GM10847 (cell line): ENCODE data around the gene FEV.

Experiments
- POLR2A ChIP-seq: IDR thresholded peaks from 2 replicates; pipeline ENCODE4 v1.6.1; 2011; ENCODE audit not compliant: insufficient read length; ENCODE audit errors: extremely low read depth

Gene FEV

GRCh38 chr2:218985021-218985324 is at the start of gene FEV:
FEV (minus strand) TSS chr2:218985184; CDS start chr2:218985075, 109 bp downstream.
- no peak for TF ChIP-seq POLR2A

GRCh38 chr2:219032051-219032745 is 47.2 kb upstream of the FEV start:
- no peak for TF ChIP-seq POLR2A

GRCh38 chr2:219031005-219031738 is 46.2 kb upstream of the FEV start:
- no peak for TF ChIP-seq POLR2A

- no peak for TF ChIP-seq POLR2A
These were observed 45.4 kb upstream of the FEV start for GRCh38 chr2:219030177-219030940.

- no peak for TF ChIP-seq POLR2A
These were observed 44.8 kb upstream of the FEV start for GRCh38 chr2:219029829-219030165.

GRCh38 chr2:219028996-219029828 is 44.2 kb upstream of the FEV start:
- TF ChIP-seq POLR2A, result no peak

- no peak for TF ChIP-seq POLR2A
These were observed 43.2 kb upstream of the FEV start for GRCh38 chr2:219028141-219028540.

- no peak for TF ChIP-seq POLR2A
These were observed 42.6 kb upstream of the FEV start for GRCh38 chr2:219027511-219028055.

- TF ChIP-seq POLR2A, result no peak
These were observed 42.0 kb upstream of the FEV start for GRCh38 chr2:219026946-219027345.

GRCh38 chr2:219025637-219026585 is 40.9 kb upstream of the FEV start:
- TF ChIP-seq POLR2A, result no peak

- TF ChIP-seq POLR2A, result no peak
These were observed 39.1 kb upstream of the FEV start for GRCh38 chr2:219024059-219024458.

GRCh38 chr2:219023045-219023605 is 38.1 kb upstream of the FEV start:
- no peak for TF ChIP-seq POLR2A

- TF ChIP-seq POLR2A, result no peak
These were observed 37.6 kb upstream of the FEV start for GRCh38 chr2:219022616-219023015.

GRCh38 chr2:219022041-219022440 is 37.1 kb upstream of the FEV start:
- no peak for TF ChIP-seq POLR2A

- no peak for TF ChIP-seq POLR2A
These were observed 36.6 kb upstream of the FEV start for GRCh38 chr2:219021591-219021990.
